AG04450 (cell line): ENCODE results near the gene TROAP. TPM values are rescaled to one million over a fixed set of nuclear protein-coding genes. Genes with fewer than 3 reads are reported as not detected.
"Not testable (repeated sequence)": the region's sequence is repeated elsewhere in the genome, so short reads cannot be mapped to it uniquely, and the experiment has no call there.

Experiments used
- CTCF ChIA-PET: fragments of 300-600, 350-600 bp; formaldehyde crosslinking; extraction: SDS; loops from one replicate; lab custom pipeline; 2022; ENCODE audit warnings: antibody characterized with exemption, inconsistent platforms; lab: Charles Lee
- POLR2A ChIA-PET: fragments of 350-600 bp; formaldehyde crosslinking; extraction: SDS; loops from one replicate; lab custom pipeline; 2021; ENCODE audit warnings: antibody characterized with exemption, inconsistent platforms; lab: Yijun Ruan, JAX
- DNase-seq: peaks from one replicate; pipeline ENCODE4 v3.0.0-alpha.2; 2011; ENCODE audit warnings: low read depth, low spot score
- H3K27ac ChIP-seq: one replicate; pipeline ENCODE4 v1.5.1; 2012; ENCODE audit warnings: low read depth, low read length, control low read depth
- H3K27me3 ChIP-seq: one replicate; pipeline ENCODE4 v1.6.0; 2012; ENCODE audit warnings: low read length; ENCODE audit not compliant: control insufficient read depth, insufficient read depth
- H3K4me3 ChIP-seq: 2 replicates; pipeline ENCODE4 v1.5.1; 2011; ENCODE audit warnings: mild to moderate bottlenecking, low read depth, low read length, control low read depth
- H3K9me3 ChIP-seq: 2 replicates; pipeline ENCODE4 v1.5.1; 2012; ENCODE audit warnings: low read length; ENCODE audit not compliant: control insufficient read depth, insufficient read depth
- polyA plus RNA-seq: library from polyadenylated mRNA; depleted of rRNA; stranded (reverse); fragments of >200 nt; gene quantifications from 2 replicates; pipeline ENCODE4 v1.2.3, GENCODE V29; 2011
- TF ChIP-seq, protein P1 (sequence below): IDR thresholded peaks from 2 replicates; pipeline ENCODE4 v1.5.1; 2011; ENCODE audit warnings: low read depth, low read length, control low read depth, inconsistent platforms

Gene TROAP
- polyA plus RNA-seq, 1 experiment, result 7.6 TPM

DNA sequence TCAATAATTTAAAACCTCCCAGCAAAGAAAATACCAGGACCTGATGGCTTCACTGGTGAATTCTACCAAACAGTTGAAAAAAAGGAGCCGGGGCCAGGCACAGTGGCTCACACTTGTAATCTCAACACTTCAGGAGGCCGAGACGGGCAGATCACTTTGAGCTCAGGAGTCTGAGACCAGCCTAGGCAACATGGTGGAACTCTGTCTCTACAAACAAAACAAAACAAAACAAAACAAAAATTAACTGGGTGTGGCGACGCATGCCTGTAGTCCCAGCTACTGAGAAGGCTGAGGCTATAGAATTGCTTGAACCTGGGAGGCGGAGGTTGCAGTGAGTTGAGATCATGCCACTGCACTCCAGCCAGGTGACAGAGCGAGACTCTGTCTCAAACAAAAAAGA, 13.7 kb upstream of the TROAP start:
- Histone ChIP-seq H3K27ac (no peak overlapping the region), H3K27me3 (peaks cover 21% of the 10 kb centered on the region), H3K9me3 (no peaks in the 10 kb centered on the region), H3K4me3 (no peak overlapping the region)
- no peak for DNase-seq
- ChIA-PET CTCF (interaction anchor here (0.6 kb wide), 1 partner anchor 25 kb away, joined by 3 read pairs; no protein-coding TSS in a partner anchor), POLR2A (no interaction called here)
- TF ChIP-seq, protein P1, sequence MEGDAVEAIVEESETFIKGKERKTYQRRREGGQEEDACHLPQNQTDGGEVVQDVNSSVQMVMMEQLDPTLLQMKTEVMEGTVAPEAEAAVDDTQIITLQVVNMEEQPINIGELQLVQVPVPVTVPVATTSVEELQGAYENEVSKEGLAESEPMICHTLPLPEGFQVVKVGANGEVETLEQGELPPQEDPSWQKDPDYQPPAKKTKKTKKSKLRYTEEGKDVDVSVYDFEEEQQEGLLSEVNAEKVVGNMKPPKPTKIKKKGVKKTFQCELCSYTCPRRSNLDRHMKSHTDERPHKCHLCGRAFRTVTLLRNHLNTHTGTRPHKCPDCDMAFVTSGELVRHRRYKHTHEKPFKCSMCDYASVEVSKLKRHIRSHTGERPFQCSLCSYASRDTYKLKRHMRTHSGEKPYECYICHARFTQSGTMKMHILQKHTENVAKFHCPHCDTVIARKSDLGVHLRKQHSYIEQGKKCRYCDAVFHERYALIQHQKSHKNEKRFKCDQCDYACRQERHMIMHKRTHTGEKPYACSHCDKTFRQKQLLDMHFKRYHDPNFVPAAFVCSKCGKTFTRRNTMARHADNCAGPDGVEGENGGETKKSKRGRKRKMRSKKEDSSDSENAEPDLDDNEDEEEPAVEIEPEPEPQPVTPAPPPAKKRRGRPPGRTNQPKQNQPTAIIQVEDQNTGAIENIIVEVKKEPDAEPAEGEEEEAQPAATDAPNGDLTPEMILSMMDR, result no peak

DNA sequence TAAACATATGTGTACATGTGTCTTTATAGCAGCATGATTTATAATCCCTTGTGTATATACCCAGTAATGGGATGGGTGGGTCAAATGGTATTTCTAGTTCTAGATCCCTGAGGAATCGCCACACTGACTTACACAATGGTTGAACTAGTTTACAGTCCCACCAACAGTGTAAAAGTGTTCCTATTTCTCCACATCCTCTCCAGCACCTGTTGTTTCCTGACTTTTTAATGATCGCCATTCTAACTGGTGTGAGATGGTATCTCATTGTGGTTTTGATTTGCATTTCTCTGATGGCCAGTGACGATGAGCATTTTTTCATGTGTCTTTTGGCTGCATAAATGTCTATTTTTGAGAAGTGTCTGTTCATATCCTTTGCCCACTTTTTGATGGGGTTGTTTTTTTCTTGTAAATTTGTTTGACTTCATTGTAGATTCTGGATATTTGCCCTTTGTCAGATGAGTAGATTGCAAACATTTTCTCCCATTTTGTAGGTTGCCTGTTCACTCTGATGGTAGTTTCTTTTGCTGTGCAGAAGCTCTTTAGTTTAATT, 12.5 kb upstream of the TROAP start:
- H3K4me3 ChIP-seq, POLR2A ChIA-PET, H3K27ac ChIP-seq, DNase-seq, H3K9me3 ChIP-seq, CTCF ChIA-PET: not testable (repeated sequence)
- peaks cover 18% of the 10 kb centered on the region for H3K27me3 ChIP-seq

DNA sequence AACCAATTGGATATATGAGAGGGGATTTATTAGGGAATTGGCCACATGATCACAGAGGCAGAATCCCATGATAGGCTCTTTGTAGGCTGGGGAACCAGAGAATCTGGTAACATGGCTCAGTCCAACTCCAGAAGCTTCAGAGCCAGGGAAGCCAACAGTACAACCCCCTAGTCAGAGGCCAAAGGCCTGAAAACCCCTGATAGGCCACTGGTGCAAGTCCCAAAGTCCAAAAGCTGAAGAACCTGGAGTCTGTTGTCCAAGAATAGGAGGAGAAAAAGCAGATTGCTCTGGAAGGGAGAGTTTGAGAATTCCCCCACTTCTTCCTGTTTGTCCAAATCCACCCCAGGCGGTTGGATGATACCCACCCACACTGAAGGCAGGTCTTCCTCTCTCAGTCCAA, 8.2 kb upstream of the TROAP start:
- TF ChIP-seq, protein P1, result no peak
- no peak overlapping the region for H3K4me3 ChIP-seq
- peaks cover 4% of the 10 kb centered on the region for H3K27me3 ChIP-seq
- no peak overlapping the region for H3K27ac ChIP-seq
- no peaks in the 10 kb centered on the region for H3K9me3 ChIP-seq
- CTCF ChIA-PET, result no interaction called here
- no peak for DNase-seq
- POLR2A ChIA-PET, result no interaction called here

DNA sequence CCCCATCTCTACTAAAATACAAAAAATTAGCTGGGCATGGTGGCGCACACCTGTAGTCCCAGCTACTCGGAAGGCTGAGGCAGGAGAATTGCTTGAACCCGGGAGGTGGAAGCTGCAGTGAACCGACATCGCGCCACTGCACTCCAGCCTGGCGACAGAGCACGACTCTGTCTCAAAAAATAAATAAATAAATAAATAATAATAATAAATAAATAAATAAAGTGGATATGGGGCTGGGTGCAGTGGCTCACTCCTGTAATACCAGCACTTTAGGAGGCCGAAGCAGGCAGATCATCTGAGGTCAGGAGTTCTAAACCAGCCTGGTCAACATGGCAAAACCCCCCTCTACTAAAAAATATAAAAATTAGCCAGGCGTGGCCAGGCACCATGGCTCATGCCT, 5.9 kb upstream of the TROAP start:
- not testable (repeated sequence) for H3K4me3 ChIP-seq

DNA sequence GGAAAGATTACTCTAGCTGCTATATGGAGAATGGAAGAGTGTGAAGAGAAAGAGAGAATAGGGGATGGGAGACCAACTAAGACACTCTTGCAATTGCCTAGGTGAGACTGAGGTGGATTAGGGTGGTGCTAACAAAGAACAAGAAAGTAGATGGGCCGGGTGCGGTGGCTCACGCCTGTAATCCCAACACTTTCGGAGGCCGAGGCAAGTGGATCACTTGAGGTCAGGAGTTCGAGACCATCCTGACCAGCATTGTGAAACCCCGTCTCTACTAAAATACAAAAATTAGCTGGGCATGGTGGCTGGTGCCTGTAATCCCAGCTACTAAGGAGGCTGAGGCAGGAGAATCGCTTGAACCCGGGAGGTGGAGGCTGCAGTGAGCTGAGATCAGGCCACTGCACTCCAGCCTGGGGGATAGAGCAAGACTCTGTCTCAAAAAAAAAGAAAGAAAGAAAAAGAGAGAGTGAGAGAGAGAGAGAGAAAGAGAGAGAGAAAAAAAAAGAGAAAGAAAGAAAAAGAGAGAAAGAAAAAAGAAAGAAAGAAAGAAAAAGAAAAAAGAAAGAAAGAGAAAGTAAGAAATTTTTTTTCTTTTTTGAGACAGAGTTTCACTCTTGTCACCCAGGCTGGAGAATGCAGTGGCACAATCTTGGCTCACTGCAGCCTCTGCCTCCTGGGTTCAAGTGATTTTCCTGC, 2.5 kb upstream of the TROAP start:
- H3K9me3 ChIP-seq, CTCF ChIA-PET: not testable (repeated sequence)
- POLR2A ChIA-PET, result interaction anchor here (0.6 kb wide), 1 partner anchor 43 kb away, joined by 4 read pairs; no protein-coding TSS in a partner anchor

More for the DNA sequence above, 5.9 kb upstream of the TROAP start:
- H3K27me3 ChIP-seq, POLR2A ChIA-PET, DNase-seq, H3K9me3 ChIP-seq, H3K27ac ChIP-seq, CTCF ChIA-PET: not testable (repeated sequence)

DNA sequence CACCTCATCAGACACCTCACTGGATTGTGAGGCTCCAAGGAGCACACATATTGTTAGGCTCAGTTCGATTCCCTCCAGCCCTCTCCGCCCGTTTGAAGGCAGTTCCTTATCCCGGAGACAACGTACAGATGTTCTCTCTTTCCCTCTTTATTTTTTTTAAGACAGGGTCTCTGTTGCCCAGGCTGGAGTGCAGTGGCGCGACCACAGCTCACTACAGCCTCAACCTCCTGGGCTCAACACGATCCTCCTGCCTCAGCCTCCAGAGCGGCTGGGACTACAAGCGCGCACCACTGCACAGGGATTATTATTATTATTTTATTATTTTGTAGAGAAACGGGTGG, 718 bp upstream of the TROAP start:
- ChIA-PET POLR2A (interaction anchor here (0.9 to 1.6 kb wide), 7 partner anchors 10 to 245 kb away, joined by 3 to 11 read pairs (median 4); partner anchors contain the start of genes MCRS1, SPATS2 and TUBA1A), CTCF (interaction anchor here (1.1 to 2.8 kb wide), 6 partner anchors 10 to 35 kb away, joined by 3 to 18 read pairs (median 10); no protein-coding TSS in a partner anchor)
- Histone ChIP-seq H3K27me3 (peaks cover 4% of the 10 kb centered on the region), H3K9me3 (no peaks in the 10 kb centered on the region), H3K4me3 (peak overlapping the region; percentile 77), H3K27ac (no peak overlapping the region)
- DNase-seq, result no peak
- TF ChIP-seq, protein P1, result no peak

More for the DNA sequence above, 2.5 kb upstream of the TROAP start:
- H3K27ac ChIP-seq, DNase-seq, H3K27me3 ChIP-seq, H3K4me3 ChIP-seq: not testable (repeated sequence)
